ENCODE measurements around the gene TUBA4A. TPM values are rescaled to one million over a fixed set of nuclear protein-coding genes. Genes with fewer than 3 reads are reported as not detected.
"Not testable (repeated sequence)": the region's sequence is repeated elsewhere in the genome, so short reads cannot be mapped to it uniquely, and the experiment has no call there.

Gene TUBA4A
- total RNA-seq, 4 donors from 2014 or later, result 39.2 to 101 (median 70.8) TPM

GRCh38 chr2:219287580-219288265 is 34.0 kb upstream of the TUBA4A start:
- peaks cover 0 to 9% (median 5%) of the 10 kb centered on the region in 4 donors for H3K4me1 ChIP-seq

GRCh38 chr2:219287116-219287440 is 33.4 kb upstream of the TUBA4A start:
- 94% methylated on average over 6 of the region's 6 CpGs; no CpG with 5 or more reads in 1 of the 2 donors for WGBS, 2 donors (ENCODE audit: low coverage in 1 of 2)
- H3K27ac ChIP-seq, result peak overlapping the region in 1 of 4 donors; percentile 17
- H3K36me3 ChIP-seq; H3K9me3 ChIP-seq; H3K4me3 ChIP-seq; H3K4me1 ChIP-seq; H3K27me3 ChIP-seq; intact Hi-C loops (cut with DNase I; ENCODE audit: low total_unique reads); DNase-seq: not testable (repeated sequence)
- in situ Hi-C loops (cut with MboI; ENCODE audit: low pct_ligation_motif_present in 1 of 4, low pct_unique_long_range_greater_than_20kb in 1 of 4, low sequenced_read_pairs in 3 of 4), result loop anchor here in 1 of 4 donors (25.0 kb wide), 1 partner anchor 125 kb away; the partner anchor contains the start of genes NHEJ1 and SLC23A3

More at GRCh38 chr2:219287580-219288265, 34.0 kb upstream of the TUBA4A start:
- Histone ChIP-seq H3K9me3 (no peaks in the 10 kb centered on the region), H3K27me3 (no peaks in the 10 kb centered on the region), H3K36me3 (no peaks in the 10 kb centered on the region), H3K27ac (no peak overlapping the region), H3K4me3 (no peak overlapping the region)
- WGBS, 2 donors (ENCODE audit: low coverage in 1 of 2), result 71 to 87% methylated on average over 2 to 10 of the region's 10 CpGs
- in situ Hi-C loops (cut with MboI; ENCODE audit: low pct_ligation_motif_present in 1 of 4, low pct_unique_long_range_greater_than_20kb in 1 of 4, low sequenced_read_pairs in 3 of 4) (loop anchor here in 1 of 4 donors (25.0 kb wide), 1 partner anchor 125 kb away; the partner anchor contains the start of genes NHEJ1 and SLC23A3), intact Hi-C loops (cut with DNase I; ENCODE audit: low total_unique reads) (no loop called here)
- no peak for DNase-seq
- TF ChIP-seq POLR2A (IDR thresholded peaks at IDR 0.05) (no peak), CTCF (IDR thresholded peaks at IDR 0.05) (no peak), EP300 (IDR thresholded peaks at IDR 0.05; ENCODE audit: low read depth) (no peak), POLR2AphosphoS5 (IDR thresholded peaks at IDR 0.05) (no peak)

- peaks cover 0 to 3% (median 0%) of the 10 kb centered on the region in 4 donors for H3K36me3 ChIP-seq
- TF ChIP-seq POLR2AphosphoS5 (IDR thresholded peaks at IDR 0.05), result no peak
- no peak for TF ChIP-seq EP300 (IDR thresholded peaks at IDR 0.05; ENCODE audit: low read depth)
- TF ChIP-seq CTCF (IDR thresholded peaks at IDR 0.05), result no peak
- TF ChIP-seq POLR2A (IDR thresholded peaks at IDR 0.05), result no peak
- no peaks in the 10 kb centered on the region for H3K9me3 ChIP-seq
- in situ Hi-C loops (cut with MboI; ENCODE audit: low pct_ligation_motif_present in 1 of 4, low pct_unique_long_range_greater_than_20kb in 1 of 4, low sequenced_read_pairs in 3 of 4), result loop anchor here in 1 of 4 donors (25.0 kb wide), 1 partner anchor 124 kb away; the partner anchor contains the start of genes NHEJ1 and SLC23A3
- intact Hi-C loops (cut with DNase I; ENCODE audit: low total_unique reads), result no loop called here
- no peak for DNase-seq
- H3K27ac ChIP-seq, result peak overlapping the region in 1 of 4 donors; percentile 17
- no peak overlapping the region for H3K4me3 ChIP-seq
- WGBS, 2 donors (ENCODE audit: low coverage in 1 of 2), result 85% methylated on average over 12 of the region's 12 CpGs; no CpG with 5 or more reads in 1 of the 2 donors
- H3K4me1 ChIP-seq, result peaks cover 0 to 9% (median 5%) of the 10 kb centered on the region in 4 donors
- H3K27me3 ChIP-seq, result no peaks in the 10 kb centered on the region
These were observed 32.9 kb upstream of the TUBA4A start for GRCh38 chr2:219286436-219287115.

- Histone ChIP-seq H3K9me3 (no peaks in the 10 kb centered on the region), H3K27me3 (no peaks in the 10 kb centered on the region), H3K27ac (peak overlapping the region in 1 of 4 donors; percentile 17), H3K4me1 (peaks cover 0 to 9% (median 5%) of the 10 kb centered on the region in 4 donors), H3K36me3 (peaks cover 0 to 3% (median 0%) of the 10 kb centered on the region in 4 donors), H3K4me3 (no peak overlapping the region)
- in situ Hi-C loops (cut with MboI; ENCODE audit: low pct_ligation_motif_present in 1 of 4, low pct_unique_long_range_greater_than_20kb in 1 of 4, low sequenced_read_pairs in 3 of 4) (loop anchor here in 1 of 4 donors (25.0 kb wide), 1 partner anchor 124 kb away; the partner anchor contains the start of genes NHEJ1 and SLC23A3), intact Hi-C loops (cut with DNase I; ENCODE audit: low total_unique reads) (no loop called here)
- DNase-seq, result no peak
- 94 to 100% methylated on average over 2 to 17 of the region's 17 CpGs for WGBS, 2 donors (ENCODE audit: low coverage in 1 of 2)
- TF ChIP-seq POLR2AphosphoS5 (IDR thresholded peaks at IDR 0.05), result no peak
- TF ChIP-seq EP300 (IDR thresholded peaks at IDR 0.05; ENCODE audit: low read depth), result no peak
- TF ChIP-seq CTCF (IDR thresholded peaks at IDR 0.05), result no peak
- no peak for TF ChIP-seq POLR2A (IDR thresholded peaks at IDR 0.05)
These were observed 32.2 kb upstream of the TUBA4A start for GRCh38 chr2:219285894-219286425.
